Urothelium cell line (cell line): ENCODE data around the gene ZBTB48.

ENCODE experiments used
- DNase-seq: peaks from one replicate; pipeline ENCODE4 v3.0.0; 2011; ENCODE audit warnings: low spot score, mixed read lengths
- FAIRE-seq: peaks from 2 replicates; lab custom pipeline; 2011; peaks lifted over from hg19 to GRCh38; lab: Jason Lieb, UNC

ZBTB48 gene

GRCh38 chr1:6572653-6573383 is 7.0 kb upstream of the ZBTB48 start:
- no peak for FAIRE-seq

DNA sequence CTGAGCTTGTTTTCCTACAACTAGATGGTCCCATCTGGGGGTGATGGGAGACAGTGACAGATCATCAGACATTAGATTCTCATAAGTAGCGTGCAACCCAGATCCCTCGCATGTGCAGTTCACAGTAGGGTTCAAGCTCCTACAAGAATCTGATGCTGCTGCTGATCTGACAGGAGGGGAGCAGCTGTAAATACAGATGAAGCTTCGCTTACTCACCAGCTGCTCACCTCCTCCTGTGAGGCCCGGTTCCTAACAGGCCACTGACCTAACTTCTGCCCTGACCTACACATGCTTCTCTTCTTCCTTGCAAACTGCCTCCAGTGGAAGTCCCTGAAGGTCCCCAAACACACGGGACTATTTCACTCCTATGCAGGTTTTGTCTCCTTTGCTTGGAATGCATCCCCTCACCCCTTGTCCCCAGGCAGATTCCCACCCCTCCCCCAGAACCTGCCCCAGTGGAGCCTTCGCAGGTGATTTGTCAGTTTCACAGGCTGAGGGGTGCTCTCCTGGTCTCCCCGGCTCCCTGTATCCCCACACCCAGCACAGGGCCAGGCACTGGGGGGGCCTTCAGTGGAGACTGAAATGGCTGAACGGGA is 5.7 kb upstream of the ZBTB48 start:
- FAIRE-seq (no peak), DNase-seq (no peak)

More at GRCh38 chr1:6572653-6573383, 7.0 kb upstream of the ZBTB48 start:
- no peak for DNase-seq

GRCh38 chr1:6574818-6575217 is 5.0 kb upstream of the ZBTB48 start:
- DNase-seq, result no peak
- no peak for FAIRE-seq

GRCh38 chr1:6577831-6578525 is 1.8 kb upstream of the ZBTB48 start:
- no peak for DNase-seq
- FAIRE-seq, result no peak

DNA sequence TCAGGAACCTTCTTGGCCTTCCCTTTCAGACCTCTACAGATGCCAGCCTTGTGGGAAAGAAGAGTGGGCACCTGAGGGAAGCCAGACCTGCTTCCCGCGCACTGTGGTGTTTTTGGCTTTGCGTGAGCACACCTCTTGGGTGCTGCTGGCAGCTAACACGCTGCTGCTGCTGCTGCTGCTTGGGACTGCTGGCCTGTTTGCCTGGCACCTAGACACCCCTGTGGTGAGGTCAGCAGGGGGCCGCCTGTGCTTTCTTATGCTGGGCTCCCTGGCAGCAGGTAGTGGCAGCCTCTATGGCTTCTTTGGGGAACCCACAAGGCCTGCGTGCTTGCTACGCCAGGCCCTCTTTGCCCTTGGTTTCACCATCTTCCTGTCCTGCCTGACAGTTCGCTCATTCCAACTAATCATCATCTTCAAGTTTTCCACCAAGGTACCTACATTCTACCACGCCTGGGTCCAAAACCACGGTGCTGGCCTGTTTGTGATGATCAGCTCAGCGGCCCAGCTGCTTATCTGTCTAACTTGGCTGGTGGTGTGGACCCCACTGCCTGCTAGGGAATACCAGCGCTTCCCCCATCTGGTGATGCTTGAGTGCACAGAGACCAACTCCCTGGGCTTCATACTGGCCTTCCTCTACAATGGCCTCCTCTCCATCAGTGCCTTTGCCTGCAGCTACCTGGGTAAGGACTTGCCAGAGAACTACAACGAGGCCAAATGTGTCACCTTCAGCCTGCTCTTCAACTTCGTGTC is 995 bp upstream of the ZBTB48 start:
- FAIRE-seq, result no peak
- DNase-seq, result no peak

GRCh38 chr1:6580119-6580592 is 362 bp downstream of the ZBTB48 start:
- DNase-seq (no peak), FAIRE-seq (no peak)

GRCh38 chr1:6580593-6581409 is 1.0 kb downstream of the ZBTB48 start:
- DNase-seq, result no peak
- FAIRE-seq, result no peak

- no peak for FAIRE-seq
- DNase-seq, result no peak
These were observed 1.9 kb downstream of the ZBTB48 start for GRCh38 chr1:6581561-6582305.

DNA sequence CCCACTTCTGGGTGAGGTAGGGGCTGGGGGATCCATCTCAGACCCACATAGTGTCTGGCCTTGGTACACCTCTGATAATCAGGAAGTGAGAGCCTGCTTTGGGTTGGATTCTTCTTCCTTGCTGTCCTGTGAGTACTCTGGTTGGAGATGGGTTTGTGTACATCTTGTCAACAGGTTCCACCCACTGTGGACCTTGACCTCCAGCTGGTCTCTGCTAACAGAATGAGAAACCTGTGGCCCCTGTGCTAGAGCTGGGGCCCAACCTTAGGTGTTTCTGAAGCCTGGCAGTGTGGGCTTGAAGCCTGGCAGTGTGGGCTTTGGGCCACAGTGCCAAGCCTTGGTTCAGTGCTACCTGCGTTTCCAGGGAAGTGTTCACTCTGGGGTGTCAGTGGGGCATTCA is 2.6 kb downstream of the ZBTB48 start:
- FAIRE-seq (no peak), DNase-seq (no peak)

- no peak for FAIRE-seq
- no peak for DNase-seq
These were observed 4.6 kb downstream of the ZBTB48 start for GRCh38 chr1:6584126-6585080.

- DNase-seq (no peak), FAIRE-seq (no peak)
These were observed 5.4 kb downstream of the ZBTB48 start for GRCh38 chr1:6585081-6585722.

GRCh38 chr1:6585841-6586240 is 6.0 kb downstream of the ZBTB48 start:
- FAIRE-seq (no peak), DNase-seq (no peak)

DNA sequence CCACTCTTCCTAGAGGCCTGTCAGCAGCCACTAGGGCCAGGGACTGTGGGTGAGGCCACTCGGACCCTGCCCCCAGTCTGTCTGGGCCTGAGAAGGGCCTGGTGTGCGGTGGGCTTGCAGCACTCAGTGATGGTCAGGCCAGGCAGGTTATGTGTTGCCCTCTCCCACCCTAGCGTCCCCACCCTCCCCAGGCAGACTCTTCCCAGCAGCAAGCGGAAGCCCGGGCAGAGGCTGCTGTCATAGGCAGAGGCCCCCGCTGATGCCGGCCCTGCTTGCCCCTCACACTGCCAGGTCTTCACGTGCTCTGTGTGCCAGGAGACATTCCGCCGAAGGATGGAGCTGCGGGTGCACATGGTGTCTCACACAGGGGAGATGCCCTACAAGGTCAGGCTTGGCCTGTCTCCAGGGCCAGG is 6.6 kb downstream of the ZBTB48 start:
- no peak for DNase-seq
- no peak for FAIRE-seq

DNA sequence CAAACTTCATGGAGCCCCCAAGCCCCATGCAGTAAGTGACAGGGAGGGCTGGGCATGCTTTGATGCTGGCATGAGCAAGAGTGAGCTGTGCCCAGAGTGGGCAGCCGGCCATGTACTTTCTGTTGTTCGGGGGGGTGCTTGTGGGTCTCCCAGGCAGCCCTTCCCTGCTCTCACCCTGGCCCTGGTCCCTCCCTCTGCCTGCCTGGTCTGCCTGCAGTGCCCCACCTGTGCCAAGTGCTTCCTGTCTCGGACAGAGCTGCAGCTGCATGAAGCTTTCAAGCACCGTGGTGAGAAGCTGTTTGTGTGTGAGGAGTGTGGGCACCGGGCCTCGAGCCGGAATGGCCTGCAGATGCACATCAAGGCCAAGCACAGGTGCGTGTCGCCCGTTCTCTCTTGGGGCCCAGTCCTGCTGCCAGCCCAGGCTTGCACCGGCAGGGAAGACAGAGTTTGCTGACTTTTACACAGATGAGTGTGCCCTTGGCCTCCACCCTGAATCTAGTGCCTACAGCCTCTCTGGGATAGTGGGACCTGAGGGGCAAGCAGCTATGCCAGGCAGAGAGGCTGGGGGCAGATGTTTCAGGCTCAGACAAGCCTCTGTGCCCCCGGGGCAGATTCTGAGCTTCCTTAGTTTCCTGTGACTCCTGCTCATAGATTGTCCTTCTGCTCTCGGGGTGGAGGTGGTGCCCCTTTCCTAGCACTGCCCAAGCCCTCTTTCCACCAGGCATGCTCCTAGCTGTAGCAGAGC is 7.6 kb downstream of the ZBTB48 start:
- DNase-seq (no peak), FAIRE-seq (no peak)

GRCh38 chr1:6588128-6588892 is 8.5 kb downstream of the ZBTB48 start:
- FAIRE-seq (no peak), DNase-seq (no peak)

GRCh38 chr1:6588893-6589520 is 9.2 kb downstream of the ZBTB48 start:
- FAIRE-seq, result no peak
- DNase-seq, result no peak
